ENCODE results near the gene WWTR1.

The WWTR1 gene

DNA sequence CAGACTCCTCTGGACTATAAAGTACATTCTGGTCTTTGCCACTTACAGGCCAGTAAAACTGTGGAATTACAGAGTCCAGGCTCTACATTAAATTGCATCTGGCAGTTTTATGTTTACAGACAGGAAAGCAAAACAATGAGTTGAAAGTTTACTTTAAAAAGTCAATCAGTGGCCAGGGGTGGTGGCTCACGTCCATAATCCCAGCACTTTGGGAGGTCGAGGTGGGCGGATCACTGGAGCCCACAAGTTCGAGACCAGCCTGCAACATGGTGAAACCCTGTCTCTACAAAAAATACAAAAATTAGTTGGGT, 129.5 kb downstream of the WWTR1 start:
- no peak for DNase-seq

DNA sequence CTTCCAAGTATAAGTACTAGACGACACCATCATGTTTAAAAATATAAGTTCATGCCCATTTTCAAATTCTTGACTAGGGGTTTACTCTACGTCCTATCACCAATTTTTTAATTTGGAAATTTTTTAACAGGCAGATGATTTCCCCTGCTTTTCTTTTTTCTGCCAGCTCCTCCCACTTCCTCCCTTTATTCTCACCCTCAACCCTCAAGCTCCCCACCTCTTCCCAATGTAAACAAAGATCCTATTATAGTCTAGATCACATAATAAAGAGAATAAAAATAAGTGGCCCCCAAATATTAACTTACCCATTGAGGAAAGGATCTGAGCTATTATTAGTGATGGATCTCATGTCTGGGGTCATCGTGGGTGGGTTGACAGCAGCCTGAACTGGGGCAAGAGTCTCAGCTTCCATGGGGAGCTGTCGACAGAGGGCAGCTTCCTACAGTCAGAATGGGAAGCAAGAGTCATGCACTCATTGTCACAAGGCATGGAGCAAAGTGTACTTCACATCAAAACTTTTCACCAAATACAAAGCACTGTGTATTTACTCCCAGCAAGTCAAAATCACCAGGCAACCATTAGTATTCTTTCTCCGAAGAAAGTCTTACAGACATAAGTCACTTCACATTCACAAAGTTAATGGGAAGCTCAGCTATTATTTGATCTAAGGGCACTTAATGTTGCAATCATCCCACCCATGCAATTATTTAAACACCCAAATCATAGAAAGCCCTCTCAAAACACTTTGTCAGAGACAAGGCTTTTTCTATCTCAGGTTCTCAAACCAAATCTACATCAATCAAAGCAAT, 130.1 kb downstream of the WWTR1 start:
- DNase-seq = peak in 3 of 14 donors; percentile 7 to 18 (median 8)

DNA sequence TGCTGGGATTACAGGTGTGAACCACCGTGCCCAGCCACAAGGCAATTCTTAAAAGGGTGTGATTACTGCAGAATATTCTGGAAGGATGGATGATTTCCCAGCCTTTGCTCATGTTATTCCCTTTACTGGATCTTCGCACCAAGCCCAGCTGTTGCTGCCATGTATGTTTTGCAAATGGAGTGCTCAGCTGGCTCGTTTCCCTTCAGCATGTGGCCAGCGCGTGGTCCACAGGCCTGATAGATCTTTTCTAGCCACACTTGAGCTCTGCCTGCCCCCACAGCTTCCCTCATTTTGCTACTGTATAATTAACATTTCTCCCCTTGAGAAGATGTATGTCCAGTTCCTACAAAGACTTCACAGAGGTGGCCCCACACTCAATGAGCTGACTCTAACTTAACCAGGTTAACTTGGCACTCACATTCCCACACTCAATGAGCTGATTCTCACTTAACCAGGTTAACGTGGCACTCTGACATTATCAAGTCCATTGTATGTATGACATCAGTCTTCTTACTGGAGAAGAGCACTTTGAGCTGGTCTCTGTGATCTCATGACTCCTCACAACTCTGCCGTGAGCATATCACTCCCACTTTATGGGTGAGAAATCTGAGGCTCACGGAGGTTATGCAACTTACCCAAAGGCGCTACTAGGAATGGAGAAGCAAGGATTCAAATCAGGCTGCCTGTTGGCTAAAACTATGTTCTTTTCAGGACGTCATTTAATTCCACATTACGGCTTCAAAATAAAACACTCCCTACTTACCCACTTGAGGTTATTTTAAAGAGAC, 134.1 kb downstream of the WWTR1 start:
- DNase-seq = no peak

DNA sequence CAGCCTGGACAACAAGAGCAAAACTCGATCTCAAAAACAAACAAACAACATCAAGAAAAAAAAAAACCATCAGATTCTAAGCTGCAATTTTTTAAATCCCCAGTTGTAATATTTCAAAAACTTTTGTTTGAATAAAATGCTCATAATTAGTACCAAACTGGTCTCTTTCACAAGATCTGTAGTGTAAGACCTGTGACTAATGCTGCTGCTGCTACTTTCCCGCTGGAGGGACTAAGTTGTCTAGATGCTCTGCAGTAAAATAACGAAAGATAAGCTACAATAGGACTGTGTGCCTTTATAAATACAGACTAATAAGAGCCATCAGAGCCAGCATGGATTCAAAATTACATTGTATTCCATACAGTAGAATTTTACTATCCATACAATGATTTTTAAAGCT, 137.9 kb downstream of the WWTR1 start:
- DNase-seq = no peak

DNA sequence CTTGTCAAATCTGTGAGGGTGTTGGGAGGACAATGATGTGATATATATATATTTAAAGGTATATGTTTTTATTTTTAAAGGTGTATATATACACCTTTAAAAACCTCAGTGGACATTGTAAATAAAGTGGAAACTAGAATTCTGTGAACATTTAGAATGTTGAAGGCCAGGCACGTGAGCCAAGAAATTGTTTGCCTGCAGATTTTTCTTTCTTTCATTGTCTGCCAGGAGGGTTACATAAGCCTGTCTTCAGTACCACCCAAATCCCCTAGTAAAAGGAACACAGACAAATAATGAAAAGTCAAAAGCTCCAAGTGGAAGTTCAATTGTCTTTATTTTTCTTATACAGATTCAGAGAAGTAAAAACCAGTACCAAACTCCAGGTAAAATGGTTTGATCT, 140.9 kb downstream of the WWTR1 start:
- no peak for DNase-seq

DNA sequence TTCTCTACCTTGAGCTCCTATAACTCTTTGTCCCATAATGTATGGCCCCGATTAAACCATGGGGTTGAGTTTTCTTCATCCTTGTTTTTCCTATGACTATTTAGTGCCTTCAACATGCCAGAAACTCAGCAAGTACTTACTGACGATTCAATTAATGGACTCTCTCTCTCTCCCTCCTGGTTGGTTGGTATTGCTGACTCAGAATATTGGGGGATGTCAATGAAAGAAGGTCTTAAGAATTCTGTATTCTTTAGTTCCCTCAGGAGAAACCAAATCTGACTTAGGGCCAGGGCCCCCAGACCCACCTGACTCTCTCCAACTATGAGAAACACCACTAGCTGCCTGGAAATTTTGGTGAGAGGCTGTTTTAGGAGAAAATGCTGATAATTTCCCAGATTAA, 142.6 kb downstream of the WWTR1 start:
- no peak for DNase-seq

DNA sequence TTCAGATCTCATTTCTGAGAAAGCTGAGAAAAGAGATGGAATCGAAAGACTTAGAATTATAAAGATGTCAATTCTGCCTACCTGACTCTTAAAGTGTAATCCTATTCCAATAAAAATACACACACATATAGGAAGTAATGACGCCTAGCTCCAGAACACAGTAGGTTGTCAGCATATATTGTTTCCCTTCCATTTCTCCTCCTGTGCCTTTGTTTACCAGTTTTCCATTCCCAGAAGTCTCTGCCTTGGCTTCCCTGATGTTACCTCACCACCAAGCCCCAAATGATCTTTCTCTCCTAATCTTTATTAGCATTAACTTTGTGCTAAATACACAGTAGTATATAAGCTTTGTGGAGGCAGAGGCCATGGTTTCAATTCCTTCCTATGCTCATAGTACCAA, 143.4 kb downstream of the WWTR1 start:
- no peak for DNase-seq

DNA sequence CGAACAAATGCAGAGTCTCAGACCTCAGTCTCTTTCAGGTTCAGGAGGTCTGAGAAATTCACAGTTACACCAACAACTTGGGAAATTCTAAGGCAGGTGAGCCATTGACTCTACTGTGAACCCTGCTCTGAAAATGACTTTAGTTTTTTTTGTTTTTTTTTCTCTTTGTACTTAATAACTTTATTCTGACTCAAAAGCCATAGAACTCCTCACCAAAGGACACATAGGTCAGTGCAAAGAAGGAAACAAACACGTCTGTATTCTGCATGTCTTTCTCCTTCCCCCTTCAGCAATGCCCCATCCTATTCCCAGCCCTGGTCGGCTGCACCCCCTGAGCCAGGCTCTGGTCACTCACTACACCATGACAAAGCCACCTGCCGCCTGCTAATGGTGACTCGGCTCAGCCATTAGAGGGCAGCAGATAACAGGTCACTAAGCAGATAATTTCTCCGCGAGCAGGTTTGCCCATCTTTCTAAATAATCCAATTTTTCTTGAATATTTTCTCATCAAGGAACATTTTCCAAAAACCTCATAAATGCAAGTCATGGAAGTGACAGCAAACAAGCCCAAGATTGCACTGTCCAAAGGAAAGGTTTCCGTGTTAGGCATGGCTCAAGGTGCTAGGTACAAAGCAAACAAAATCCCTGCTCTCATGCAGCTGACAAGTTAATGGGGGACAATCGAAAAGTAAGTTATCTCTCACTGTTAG, 145.6 kb downstream of the WWTR1 start:
- DNase-seq = peak in 9 of 14 donors; percentile 2 to 42 (median 17)

DNA sequence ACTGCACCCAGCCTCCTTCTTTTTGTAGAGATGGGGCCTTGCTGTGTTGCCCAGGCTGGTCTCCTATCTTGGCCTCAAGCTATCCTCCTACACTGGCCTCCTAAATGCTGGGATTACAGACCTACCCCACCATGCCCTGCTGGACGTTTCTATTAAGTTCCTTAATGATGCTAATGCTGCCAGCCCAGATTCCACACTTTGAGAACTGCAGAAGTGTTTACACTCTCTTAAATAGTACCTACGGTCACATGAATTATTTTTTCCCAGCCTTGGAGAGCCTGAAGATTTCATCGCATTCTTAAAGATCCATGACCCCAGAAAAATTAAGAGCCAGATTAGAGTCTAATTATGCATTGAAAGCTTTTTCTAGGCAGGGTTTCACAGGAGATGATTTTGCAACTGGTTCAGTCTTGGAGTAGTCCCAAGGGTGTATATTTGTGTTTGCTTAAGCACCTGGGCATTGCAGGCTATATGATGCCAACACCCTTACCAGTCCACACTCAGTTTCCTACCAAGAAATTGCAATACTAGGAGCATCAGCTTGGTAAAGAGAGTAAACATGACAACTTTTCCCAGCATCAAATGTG, 146.7 kb downstream of the WWTR1 start:
- DNase-seq = no peak

DNA sequence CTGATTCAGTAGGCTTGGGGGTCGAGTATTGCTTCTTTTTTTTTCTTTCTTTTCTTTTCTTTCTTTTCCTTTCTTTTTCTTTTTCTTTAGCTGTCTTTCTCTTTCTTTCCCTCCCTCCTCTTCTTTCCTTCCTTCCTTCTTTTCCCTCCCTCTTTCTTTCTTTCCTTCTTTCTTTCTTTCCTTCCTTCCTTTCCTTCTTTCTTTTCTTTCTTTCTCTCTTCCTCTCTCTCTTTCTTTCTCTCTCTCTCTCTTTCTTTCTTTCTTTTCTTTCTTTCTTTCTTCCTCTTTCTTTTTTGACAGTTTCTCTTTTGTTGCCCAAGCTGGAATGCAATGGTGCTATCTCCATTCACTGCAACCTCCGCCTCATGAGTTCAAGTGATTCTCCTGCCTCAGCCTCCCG, 147.3 kb downstream of the WWTR1 start:
- no peak for DNase-seq

DNA sequence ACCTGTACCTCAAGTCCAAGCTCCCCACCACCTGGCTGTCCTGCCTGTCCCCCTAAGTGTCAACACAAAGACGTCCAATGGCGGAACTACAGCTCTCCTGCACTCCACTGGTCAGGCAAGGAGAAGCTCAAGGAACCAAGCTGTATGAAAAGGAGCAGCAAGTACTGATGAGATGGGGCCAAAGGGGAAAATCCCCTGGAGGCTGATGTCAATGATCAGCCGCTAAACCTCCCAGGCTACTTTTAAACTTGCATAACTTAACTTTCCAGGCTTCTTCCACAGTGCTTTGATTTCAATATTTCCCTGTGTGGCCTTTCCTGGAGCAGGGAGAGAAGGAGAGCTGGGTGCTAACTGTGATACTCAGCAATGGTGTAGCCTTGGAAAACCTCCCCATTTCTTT, 148.3 kb downstream of the WWTR1 start:
- no peak for DNase-seq

DNA sequence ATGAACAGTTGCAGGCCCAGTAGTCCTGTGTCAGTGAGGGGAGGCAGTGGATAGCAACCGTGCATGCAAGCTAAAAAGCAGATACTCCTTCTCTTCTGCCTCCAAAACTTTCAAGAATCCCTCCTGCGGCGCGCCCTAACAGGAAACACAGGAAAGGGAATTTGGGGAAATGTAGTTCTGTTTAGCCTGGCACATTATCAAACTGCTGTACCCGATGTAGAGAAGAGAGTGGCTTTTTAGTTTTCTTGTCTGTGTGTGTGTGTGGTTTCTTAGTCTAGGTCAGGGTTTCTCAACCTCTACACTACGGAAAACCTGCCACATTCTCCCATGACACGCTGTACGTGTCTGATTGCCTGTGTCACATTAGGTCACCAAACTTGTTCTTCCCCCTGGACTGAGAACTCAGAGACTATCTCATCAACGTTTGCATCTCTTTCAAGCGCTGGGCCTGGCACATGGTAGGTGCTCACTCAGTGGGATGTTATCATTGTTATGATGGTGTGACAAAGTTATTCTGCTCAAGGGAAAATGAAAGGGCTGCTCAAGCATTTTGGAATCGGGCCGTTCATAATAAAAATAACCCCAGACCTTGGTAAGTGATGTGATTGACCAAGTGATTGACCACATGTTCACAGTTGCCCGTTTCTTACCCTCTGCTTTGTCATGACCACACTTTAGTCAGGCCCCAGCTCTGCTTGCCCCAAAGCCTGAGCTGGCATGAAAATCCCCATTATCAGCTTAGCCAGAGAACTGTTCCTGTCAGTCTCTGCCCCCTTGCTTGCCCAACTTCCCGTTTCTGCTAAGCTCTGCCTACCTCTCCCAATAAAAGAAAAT, 150.1 kb downstream of the WWTR1 start:
- DNase-seq = peak in 3 of 14 donors; percentile 19 to 30 (median 22)

DNA sequence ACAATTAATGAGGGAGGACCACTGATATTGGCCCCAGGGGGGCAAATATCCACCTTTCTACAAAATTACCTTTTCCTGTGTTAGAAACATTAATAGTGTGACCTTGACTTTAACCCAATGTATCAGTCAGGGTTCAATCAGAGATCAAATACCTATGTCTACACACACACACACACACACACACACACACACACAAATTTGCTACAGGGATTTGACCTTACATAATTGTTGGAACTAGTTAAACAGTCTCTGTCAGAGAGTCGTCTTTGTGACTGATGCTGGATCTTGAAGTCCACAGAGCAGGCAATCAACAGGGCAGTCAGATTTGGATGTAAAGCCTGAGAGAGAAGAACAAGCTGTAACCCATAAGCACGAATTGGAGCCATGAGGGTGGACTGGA, 150.9 kb downstream of the WWTR1 start:
- no peak for DNase-seq

DNA sequence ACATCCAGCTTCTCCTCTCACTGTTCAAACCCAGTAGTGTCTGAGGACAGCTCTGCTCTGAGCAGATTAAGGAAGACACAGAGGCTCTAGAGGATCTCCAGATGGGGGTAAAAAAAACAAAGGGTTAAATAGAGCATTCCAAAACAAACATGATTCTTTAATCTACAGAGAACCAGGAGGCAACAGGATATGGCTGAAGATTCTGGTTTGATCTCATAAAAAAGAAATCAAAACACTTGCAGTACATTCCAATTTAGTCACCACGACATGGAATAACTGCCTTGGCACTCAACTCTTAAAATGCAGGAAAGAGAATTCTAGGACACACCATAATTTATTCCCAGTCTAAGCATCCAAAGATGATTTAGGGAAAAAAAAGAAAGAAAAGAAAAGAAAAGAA, 151.3 kb downstream of the WWTR1 start:
- no peak for DNase-seq

DNA sequence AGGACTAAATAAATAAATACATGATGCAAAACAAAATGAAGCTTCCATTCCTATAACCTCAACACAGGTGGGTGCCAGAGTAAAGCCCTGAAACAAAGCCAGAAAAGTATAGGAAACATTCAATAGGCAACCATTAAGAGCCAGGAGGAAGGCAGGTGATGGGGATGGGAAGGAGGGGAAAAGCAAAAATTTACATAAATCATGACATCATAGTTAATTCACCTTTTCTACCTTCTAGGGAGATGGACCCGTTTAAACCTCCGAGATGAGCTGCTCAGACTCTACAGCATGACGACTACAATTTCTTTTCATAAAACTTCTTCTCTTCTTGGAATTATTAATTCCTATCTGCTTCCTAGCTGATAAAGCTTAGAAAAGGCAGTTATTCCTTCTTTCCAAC, 155.4 kb downstream of the WWTR1 start:
- DNase-seq = no peak

DNA sequence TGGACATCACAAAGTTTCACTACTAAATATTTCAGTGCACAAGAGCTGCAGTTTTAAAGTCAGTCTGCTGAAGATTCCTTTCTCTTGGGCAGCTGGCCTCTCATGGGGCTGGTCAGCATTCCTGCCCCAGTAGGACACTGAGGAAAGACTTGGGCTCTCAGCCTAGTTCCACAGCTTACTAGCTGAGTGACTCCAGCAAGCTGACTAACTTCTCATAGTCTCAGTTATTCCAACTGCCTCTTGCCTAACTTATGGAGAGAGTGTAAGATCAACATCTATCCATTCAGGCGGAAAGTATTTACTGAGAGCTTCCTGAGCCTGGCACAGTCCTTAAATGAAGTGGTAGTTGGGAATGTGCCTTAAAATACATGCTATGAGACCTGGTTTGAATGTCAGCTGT, 156.3 kb downstream of the WWTR1 start:
- no peak for DNase-seq

DNA sequence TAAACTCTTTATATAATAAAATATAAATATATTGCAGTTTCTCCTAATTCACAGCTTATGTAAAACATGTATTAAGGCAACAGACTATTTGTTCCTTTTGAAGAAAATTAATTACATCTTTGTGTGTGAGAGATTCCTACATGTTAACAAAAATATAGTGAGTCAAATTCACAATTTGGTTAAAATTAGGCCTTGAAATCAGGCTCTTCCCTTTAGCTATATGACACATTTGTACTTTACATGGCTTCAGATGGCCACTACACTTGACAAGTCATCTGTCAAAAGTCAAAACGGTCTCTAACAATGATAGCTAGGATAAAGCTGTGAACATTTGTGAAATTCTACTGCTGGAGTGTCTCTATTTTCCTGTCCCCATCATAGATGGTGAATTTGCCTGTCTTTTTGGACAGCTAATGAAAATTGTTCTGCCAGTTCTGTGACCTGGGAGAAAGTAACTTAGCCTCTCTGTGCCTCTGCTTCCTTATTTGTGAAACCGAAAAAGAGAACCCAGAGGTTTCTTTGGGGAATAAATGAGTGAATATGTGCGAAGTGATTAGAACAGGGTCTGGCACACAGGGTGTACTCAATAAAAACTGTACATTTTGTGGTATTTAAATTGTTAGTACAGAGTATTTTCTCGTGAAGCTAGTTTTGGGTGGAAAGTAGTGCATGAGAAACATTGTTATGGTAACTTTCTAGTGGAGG, 159.7 kb downstream of the WWTR1 start:
- no peak for DNase-seq

DNA sequence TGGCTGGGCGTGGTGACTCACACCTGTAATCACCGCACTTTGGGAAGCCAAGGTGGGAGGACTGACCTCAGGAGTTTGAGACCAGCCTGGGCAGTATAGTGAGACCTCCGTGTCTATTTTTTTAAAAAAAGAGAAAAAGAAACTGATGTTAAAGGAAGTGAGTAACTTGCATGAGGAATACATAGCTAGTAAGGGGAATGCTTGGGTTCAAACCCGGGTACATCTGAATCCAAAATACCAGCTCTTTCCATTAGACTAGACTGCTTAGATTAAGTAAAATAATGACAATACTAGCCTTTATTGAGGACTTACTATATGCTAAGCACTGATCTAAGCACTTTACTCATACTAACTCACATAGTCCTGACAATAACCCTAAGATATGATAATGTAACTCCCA, 160.9 kb downstream of the WWTR1 start:
- DNase-seq = no peak

DNA sequence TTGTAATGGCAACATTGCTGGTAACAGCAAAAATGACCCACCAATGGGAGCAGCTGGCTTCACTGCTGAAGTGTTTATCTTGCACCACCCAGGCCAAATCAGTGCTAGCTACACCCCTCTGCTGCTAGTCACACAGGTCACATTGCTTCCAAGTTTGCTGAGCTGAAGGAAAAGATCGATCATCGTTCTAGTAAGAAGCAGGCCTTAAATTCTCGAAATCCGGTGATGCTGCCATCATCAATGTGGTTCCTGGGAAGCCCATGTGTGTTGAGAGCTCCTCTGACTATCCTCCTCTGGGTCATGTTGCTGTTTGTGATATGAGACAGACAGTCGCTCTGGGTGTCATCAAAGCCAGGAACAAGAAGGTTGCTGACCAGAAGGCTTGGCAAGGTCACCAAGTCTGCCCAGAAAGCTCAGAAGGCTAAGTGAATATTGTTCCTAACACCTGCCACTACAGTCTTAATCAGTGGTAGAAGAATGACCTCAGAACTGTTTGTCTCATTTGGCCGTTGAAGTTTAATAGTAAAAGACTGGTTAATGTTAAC, 162.2 kb downstream of the WWTR1 start:
- no peak for DNase-seq

DNA sequence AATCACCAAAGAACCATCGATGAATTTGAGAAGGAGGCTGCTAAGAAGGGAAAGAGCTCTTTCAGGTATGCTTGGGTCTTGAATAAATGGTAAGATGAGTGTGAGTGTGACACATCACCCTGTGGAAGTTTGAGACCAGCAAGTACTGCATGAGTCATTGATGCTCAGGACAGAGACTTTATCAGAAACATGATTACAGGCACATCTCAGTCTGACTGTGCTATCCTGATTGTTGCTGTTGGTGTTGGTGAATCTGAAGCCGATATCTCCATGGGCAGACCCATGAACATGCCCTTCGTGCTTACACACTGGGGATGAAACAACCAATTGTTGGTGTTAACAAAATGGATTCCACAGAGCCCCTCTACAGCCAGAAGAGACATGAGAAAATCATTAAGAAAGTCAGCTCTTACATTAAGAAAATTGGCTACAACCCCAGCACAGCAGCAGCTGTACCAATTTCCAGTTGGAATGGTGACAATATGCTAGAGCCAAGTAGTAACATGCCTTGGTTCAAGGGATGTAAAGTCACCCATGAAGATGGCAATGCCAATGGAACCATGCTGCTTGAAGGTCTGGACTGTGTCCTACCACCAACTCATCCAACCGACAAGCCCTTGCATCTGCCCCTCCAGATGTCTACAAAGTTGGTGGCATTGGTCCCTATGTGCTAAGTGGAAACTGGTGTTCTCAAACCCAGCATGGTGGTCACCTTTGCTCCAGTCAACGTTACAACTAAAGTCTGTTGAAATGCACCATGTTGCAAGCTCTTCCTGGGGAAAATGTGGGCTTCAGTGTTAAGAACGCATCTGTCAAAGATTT, 162.9 kb downstream of the WWTR1 start:
- no peak for DNase-seq
